ENCODE data around the gene PDCD10.

DNA sequence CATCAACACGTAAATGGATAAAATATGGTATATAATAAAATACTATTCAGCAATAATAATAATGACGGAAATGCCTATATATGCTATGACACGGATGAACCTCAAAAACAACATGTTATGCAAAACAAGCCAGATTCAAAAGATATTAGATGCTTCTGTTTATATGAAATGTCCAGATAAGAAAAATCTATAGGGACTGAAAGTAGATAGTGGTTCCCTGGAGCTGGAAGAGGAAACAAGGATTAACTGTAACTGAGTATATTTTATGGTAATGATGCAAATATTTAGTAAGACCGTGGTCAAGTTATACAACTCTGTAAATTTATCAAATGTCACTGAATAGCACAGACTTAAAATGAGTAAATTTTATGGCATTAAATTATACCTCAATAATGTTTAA lies 55.2 kb downstream of the PDCD10 start:
- TF ChIP-seq, protein P1, sequence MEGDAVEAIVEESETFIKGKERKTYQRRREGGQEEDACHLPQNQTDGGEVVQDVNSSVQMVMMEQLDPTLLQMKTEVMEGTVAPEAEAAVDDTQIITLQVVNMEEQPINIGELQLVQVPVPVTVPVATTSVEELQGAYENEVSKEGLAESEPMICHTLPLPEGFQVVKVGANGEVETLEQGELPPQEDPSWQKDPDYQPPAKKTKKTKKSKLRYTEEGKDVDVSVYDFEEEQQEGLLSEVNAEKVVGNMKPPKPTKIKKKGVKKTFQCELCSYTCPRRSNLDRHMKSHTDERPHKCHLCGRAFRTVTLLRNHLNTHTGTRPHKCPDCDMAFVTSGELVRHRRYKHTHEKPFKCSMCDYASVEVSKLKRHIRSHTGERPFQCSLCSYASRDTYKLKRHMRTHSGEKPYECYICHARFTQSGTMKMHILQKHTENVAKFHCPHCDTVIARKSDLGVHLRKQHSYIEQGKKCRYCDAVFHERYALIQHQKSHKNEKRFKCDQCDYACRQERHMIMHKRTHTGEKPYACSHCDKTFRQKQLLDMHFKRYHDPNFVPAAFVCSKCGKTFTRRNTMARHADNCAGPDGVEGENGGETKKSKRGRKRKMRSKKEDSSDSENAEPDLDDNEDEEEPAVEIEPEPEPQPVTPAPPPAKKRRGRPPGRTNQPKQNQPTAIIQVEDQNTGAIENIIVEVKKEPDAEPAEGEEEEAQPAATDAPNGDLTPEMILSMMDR (IDR thresholded peaks at IDR 0.05), result no peak
- no peak for TF ChIP-seq POLR2A (IDR thresholded peaks at IDR 0.05)

Measured in ovary (tissue), 3 donors.